WTC11 (cell line): Measurements from ENCODE around the gene DMD.

Source experiments
- ZNF232 ChIP-seq: sonication (generic); formaldehyde crosslinking; IDR thresholded peaks from 2 replicates; pipeline ENCODE4 v1.8.0; 2022; ENCODE audit warnings: mild to moderate bottlenecking, missing genetic modification reagents
- TF ChIP-seq, protein P1 (sequence below): sonication (generic); formaldehyde crosslinking; IDR thresholded peaks from 2 replicates; pipeline ENCODE4 v1.8.1; 2022; ENCODE audit warnings: low read depth, missing genetic modification reagents, borderline replicate concordance
- TF ChIP-seq, protein P2 (sequence below): fragments of 200-600 bp; IDR thresholded peaks from 2 replicates; pipeline ENCODE4 v1.8.0; 2022; ENCODE audit warnings: antibody characterized with exemption
- TF ChIP-seq, protein P3 (sequence below): sonication (generic); formaldehyde crosslinking; IDR thresholded peaks from 2 replicates; pipeline ENCODE4 v1.8.1; 2022; ENCODE audit warnings: mild to moderate bottlenecking, missing genetic modification reagents, moderate library complexity, borderline replicate concordance

DNA sequence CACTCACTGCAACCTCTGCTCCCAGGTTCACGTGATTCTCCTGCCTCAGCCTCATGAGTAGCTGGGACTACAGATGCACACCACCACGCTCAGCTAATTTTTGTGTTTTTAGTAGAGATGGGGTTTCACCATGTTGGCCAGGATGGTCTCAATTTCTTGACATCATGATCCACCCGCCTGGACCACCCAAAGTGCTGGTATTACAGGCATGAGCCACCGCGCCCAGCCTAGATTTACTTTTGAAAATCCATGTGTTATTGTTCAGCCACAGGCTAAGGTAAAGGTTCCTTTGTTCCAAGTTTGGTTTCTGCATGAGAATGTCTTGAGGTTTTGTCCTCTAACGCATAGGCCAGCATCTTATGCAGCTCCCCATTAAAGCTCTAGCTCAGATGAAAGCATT lies 371.6 kb downstream of the DMD start:
- TF ChIP-seq, protein P1, sequence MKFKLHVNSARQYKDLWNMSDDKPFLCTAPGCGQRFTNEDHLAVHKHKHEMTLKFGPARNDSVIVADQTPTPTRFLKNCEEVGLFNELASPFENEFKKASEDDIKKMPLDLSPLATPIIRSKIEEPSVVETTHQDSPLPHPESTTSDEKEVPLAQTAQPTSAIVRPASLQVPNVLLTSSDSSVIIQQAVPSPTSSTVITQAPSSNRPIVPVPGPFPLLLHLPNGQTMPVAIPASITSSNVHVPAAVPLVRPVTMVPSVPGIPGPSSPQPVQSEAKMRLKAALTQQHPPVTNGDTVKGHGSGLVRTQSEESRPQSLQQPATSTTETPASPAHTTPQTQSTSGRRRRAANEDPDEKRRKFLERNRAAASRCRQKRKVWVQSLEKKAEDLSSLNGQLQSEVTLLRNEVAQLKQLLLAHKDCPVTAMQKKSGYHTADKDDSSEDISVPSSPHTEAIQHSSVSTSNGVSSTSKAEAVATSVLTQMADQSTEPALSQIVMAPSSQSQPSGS (CRISPR knock-in tag): no peak
- TF ChIP-seq, protein P2, sequence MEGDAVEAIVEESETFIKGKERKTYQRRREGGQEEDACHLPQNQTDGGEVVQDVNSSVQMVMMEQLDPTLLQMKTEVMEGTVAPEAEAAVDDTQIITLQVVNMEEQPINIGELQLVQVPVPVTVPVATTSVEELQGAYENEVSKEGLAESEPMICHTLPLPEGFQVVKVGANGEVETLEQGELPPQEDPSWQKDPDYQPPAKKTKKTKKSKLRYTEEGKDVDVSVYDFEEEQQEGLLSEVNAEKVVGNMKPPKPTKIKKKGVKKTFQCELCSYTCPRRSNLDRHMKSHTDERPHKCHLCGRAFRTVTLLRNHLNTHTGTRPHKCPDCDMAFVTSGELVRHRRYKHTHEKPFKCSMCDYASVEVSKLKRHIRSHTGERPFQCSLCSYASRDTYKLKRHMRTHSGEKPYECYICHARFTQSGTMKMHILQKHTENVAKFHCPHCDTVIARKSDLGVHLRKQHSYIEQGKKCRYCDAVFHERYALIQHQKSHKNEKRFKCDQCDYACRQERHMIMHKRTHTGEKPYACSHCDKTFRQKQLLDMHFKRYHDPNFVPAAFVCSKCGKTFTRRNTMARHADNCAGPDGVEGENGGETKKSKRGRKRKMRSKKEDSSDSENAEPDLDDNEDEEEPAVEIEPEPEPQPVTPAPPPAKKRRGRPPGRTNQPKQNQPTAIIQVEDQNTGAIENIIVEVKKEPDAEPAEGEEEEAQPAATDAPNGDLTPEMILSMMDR: no peak
- TF ChIP-seq, protein P3, sequence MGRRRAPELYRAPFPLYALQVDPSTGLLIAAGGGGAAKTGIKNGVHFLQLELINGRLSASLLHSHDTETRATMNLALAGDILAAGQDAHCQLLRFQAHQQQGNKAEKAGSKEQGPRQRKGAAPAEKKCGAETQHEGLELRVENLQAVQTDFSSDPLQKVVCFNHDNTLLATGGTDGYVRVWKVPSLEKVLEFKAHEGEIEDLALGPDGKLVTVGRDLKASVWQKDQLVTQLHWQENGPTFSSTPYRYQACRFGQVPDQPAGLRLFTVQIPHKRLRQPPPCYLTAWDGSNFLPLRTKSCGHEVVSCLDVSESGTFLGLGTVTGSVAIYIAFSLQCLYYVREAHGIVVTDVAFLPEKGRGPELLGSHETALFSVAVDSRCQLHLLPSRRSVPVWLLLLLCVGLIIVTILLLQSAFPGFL (CRISPR knock-in tag): no peak
- TF ChIP-seq ZNF232 (CRISPR knock-in tag): no peak
